RWPE2 (cell line): Measurements from ENCODE around the gene CAMK1D.
"Not testable (repeated sequence)": the region's sequence is repeated elsewhere in the genome, so short reads cannot be mapped to it uniquely, and the experiment has no call there.

Experiments
- ATAC-seq: fragments of 200-7000 bp; cut with Tn5 transposase; 3 replicates; pipeline ENCODE4 v1.9.1; 2021; ENCODE audit warnings: low read depth
- DNase-seq: peaks from one replicate; pipeline ENCODE4 v3.0.0-alpha.2; 2020; ENCODE audit warnings: low spot score
- H3K27ac ChIP-seq: fragments of 450-650 bp; 2 replicates; pipeline ENCODE4 v1.5.1; 2017; ENCODE audit warnings: mild to moderate bottlenecking; ENCODE audit not compliant: poor library complexity, severe bottlenecking
- H3K27me3 ChIP-seq: fragments of 250-450 bp; sonication (Bioruptor Pico); 2 replicates; pipeline ENCODE4 v1.5.1; 2021; ENCODE audit warnings: mild to moderate bottlenecking, moderate library complexity; ENCODE audit not compliant: insufficient read depth, poor library complexity, severe bottlenecking
- H3K36me3 ChIP-seq: fragments of 250-450 bp; sonication (Bioruptor Pico); 2 replicates; pipeline ENCODE4 v1.5.1; 2020; ENCODE audit warnings: low read depth, mild to moderate bottlenecking, moderate library complexity
- H3K4me1 ChIP-seq: fragments of 250-450 bp; sonication (Bioruptor Pico); 2 replicates; pipeline ENCODE4 v1.5.1; 2021; ENCODE audit warnings: mild to moderate bottlenecking, moderate library complexity; ENCODE audit not compliant: insufficient read depth, poor library complexity, severe bottlenecking
- H3K4me3 ChIP-seq: fragments of 250-450 bp; sonication (Bioruptor Pico); 2 replicates; pipeline ENCODE4 v1.5.1; 2021; ENCODE audit warnings: mild to moderate bottlenecking, moderate library complexity; ENCODE audit not compliant: severe bottlenecking
- H3K9me3 ChIP-seq: fragments of 250-450 bp; sonication (Bioruptor Pico); 2 replicates; pipeline ENCODE4 v1.5.1; 2021; ENCODE audit warnings: mild to moderate bottlenecking, moderate library complexity; ENCODE audit not compliant: severe bottlenecking
- CTCF ChIP-seq: fragments of 450-650 bp; IDR thresholded peaks from one replicate; pipeline ENCODE4 v1.5.1; 2017; ENCODE audit warnings: mild to moderate bottlenecking, moderate library complexity; ENCODE audit not compliant: poor library complexity, severe bottlenecking

Gene CAMK1D

GRCh38 chr10:12489357-12489756, 140.0 kb downstream of the CAMK1D start:
- H3K9me3 ChIP-seq, result no peaks in the 10 kb centered on the region
- ATAC-seq, result no peak

GRCh38 chr10:12489806-12490205, 140.5 kb downstream of the CAMK1D start:
- Histone ChIP-seq H3K36me3 (no peaks in the 10 kb centered on the region), H3K4me1 (no peaks in the 10 kb centered on the region), H3K4me3 (no peak overlapping the region), H3K9me3 (no peaks in the 10 kb centered on the region), H3K27me3 (no peaks in the 10 kb centered on the region), H3K27ac (no peak overlapping the region)
- DNase-seq (no peak), ATAC-seq (no peak)
- no peak for TF ChIP-seq CTCF

More at GRCh38 chr10:12489357-12489756, 140.0 kb downstream of the CAMK1D start:
- H3K36me3 ChIP-seq, result no peaks in the 10 kb centered on the region
- DNase-seq, result no peak
- H3K27ac ChIP-seq, result no peak overlapping the region
- no peaks in the 10 kb centered on the region for H3K27me3 ChIP-seq
- TF ChIP-seq CTCF, result no peak
- no peaks in the 10 kb centered on the region for H3K4me1 ChIP-seq
- no peak overlapping the region for H3K4me3 ChIP-seq

- no peaks in the 10 kb centered on the region for H3K4me1 ChIP-seq
- TF ChIP-seq CTCF, result no peak
- no peak for ATAC-seq
These were observed 141.6 kb downstream of the CAMK1D start for GRCh38 chr10:12490963-12491362.

GRCh38 chr10:12491491-12491890, 142.1 kb downstream of the CAMK1D start:
- H3K4me3 ChIP-seq, result no peak overlapping the region
- H3K9me3 ChIP-seq, result no peaks in the 10 kb centered on the region
- H3K4me1 ChIP-seq, result no peaks in the 10 kb centered on the region
- TF ChIP-seq CTCF, result no peak
- DNase-seq (no peak), ATAC-seq (no peak)
- no peak overlapping the region for H3K27ac ChIP-seq
- no peaks in the 10 kb centered on the region for H3K27me3 ChIP-seq
- H3K36me3 ChIP-seq, result no peaks in the 10 kb centered on the region

More at GRCh38 chr10:12490963-12491362, 141.6 kb downstream of the CAMK1D start:
- DNase-seq, result no peak
- Histone ChIP-seq H3K9me3 (no peaks in the 10 kb centered on the region), H3K27me3 (no peaks in the 10 kb centered on the region), H3K36me3 (no peaks in the 10 kb centered on the region), H3K4me3 (no peak overlapping the region), H3K27ac (no peak overlapping the region)

GRCh38 chr10:12492016-12492415, 142.7 kb downstream of the CAMK1D start:
- no peaks in the 10 kb centered on the region for H3K4me1 ChIP-seq

GRCh38 chr10:12497046-12497445, 147.7 kb downstream of the CAMK1D start:
- H3K36me3 ChIP-seq, H3K9me3 ChIP-seq, ATAC-seq, H3K4me1 ChIP-seq, H3K4me3 ChIP-seq, H3K27ac ChIP-seq, H3K27me3 ChIP-seq, DNase-seq: not testable (repeated sequence)

More at GRCh38 chr10:12492016-12492415, 142.7 kb downstream of the CAMK1D start:
- Histone ChIP-seq H3K27ac (no peak overlapping the region), H3K36me3 (no peaks in the 10 kb centered on the region), H3K27me3 (no peaks in the 10 kb centered on the region), H3K4me3 (no peak overlapping the region), H3K9me3 (no peaks in the 10 kb centered on the region)
- TF ChIP-seq CTCF, result no peak
- ATAC-seq (no peak), DNase-seq (no peak)
